T follicular helper cell (primary cell): ENCODE data around the gene SPATA31C1.
"Not testable (repeated sequence)": the region's sequence is repeated elsewhere in the genome, so short reads cannot be mapped to it uniquely, and the experiment has no call there.

Source experiments
- DNase-seq: peaks from one replicate; pipeline ENCODE4 v3.0.0-alpha.2; 2020; ENCODE audit warnings: low read depth

The SPATA31C1 gene

GRCh38 chr9:87886933-87887505, 30.7 kb upstream of the SPATA31C1 start:
- DNase-seq: no peak

GRCh38 chr9:87887661-87888480, 29.9 kb upstream of the SPATA31C1 start:
- no peak for DNase-seq

- no peak for DNase-seq
Measured at GRCh38 chr9:87888501-87888900, 29.3 kb upstream of the SPATA31C1 start.

- no peak for DNase-seq
Measured at GRCh38 chr9:87889065-87889881, 28.5 kb upstream of the SPATA31C1 start.

GRCh38 chr9:87889882-87890252, 27.9 kb upstream of the SPATA31C1 start:
- no peak for DNase-seq

- DNase-seq: no peak
Measured at GRCh38 chr9:87890837-87891236, 26.9 kb upstream of the SPATA31C1 start.

- no peak for DNase-seq
Measured at GRCh38 chr9:87891754-87892153, 26.0 kb upstream of the SPATA31C1 start.

GRCh38 chr9:87892956-87893355, 24.8 kb upstream of the SPATA31C1 start:
- no peak for DNase-seq

- DNase-seq: no peak
Measured at GRCh38 chr9:87894998-87895625, 22.6 kb upstream of the SPATA31C1 start.

GRCh38 chr9:87896891-87897290, 20.9 kb upstream of the SPATA31C1 start:
- DNase-seq: no peak

- no peak for DNase-seq
Measured at GRCh38 chr9:87898151-87898550, 19.6 kb upstream of the SPATA31C1 start.

GRCh38 chr9:87902371-87902770, 15.4 kb upstream of the SPATA31C1 start:
- DNase-seq: not testable (repeated sequence)

- DNase-seq: no peak
Measured at GRCh38 chr9:87909310-87910041, 8.3 kb upstream of the SPATA31C1 start.

GRCh38 chr9:87910821-87911220, 6.9 kb upstream of the SPATA31C1 start:
- DNase-seq: no peak

GRCh38 chr9:87919013-87919412, 1.3 kb downstream of the SPATA31C1 start:
- not testable (repeated sequence) for DNase-seq

- not testable (repeated sequence) for DNase-seq
Measured at GRCh38 chr9:87921561-87921960, 3.8 kb downstream of the SPATA31C1 start.

- not testable (repeated sequence) for DNase-seq
Measured at GRCh38 chr9:87923012-87923411, 5.2 kb downstream of the SPATA31C1 start.

GRCh38 chr9:87924851-87925250, 7.1 kb downstream of the SPATA31C1 start:
- DNase-seq: not testable (repeated sequence)

- not testable (repeated sequence) for DNase-seq
Measured at GRCh38 chr9:87929152-87929551, 11.4 kb downstream of the SPATA31C1 start.

GRCh38 chr9:87934444-87934843, 16.7 kb downstream of the SPATA31C1 start:
- DNase-seq: not testable (repeated sequence)

GRCh38 chr9:87937352-87937751, 19.6 kb downstream of the SPATA31C1 start:
- DNase-seq: not testable (repeated sequence)
